Right atrium auricular region (tissue), 2 donors: Measurements from ENCODE around the gene ELAC2. TPM values are rescaled to one million over a fixed set of nuclear protein-coding genes. Genes with fewer than 3 reads are reported as not detected.

Experiments used
- DNase-seq: peaks from one replicate; pipeline ENCODE4 v3.0.0-alpha.2; 2019; ENCODE audit warnings: low spot score
- H3K27ac ChIP-seq, 2 donors: fragments of 200-600 bp; sonication (generic); 1 replicate in 1 of 2; 2 replicates in 1 of 2; pipeline ENCODE4 v1.5.1; 2016 to 2019
- H3K27me3 ChIP-seq, 2 donors: fragments of 200-600 bp; sonication (generic); one replicate each; pipeline versions ENCODE4 v1.5.1 to v1.6.0; 2017 to 2019
- H3K36me3 ChIP-seq: fragments of 200-600 bp; sonication (generic); one replicate; pipeline ENCODE4 v1.5.1; 2016
- H3K4me1 ChIP-seq, 2 donors: fragments of 200-600 bp; sonication (generic); one replicate each; pipeline versions ENCODE4 v1.5.1 to v1.6.0; 2017 to 2019
- H3K4me3 ChIP-seq, 2 donors: fragments of 200-600 bp; sonication (generic); 1 replicate in 1 of 2; 2 replicates in 1 of 2; pipeline ENCODE4 v1.5.1; 2017 to 2019; ENCODE audit warnings: mild to moderate bottlenecking in 1 of 2, moderate library complexity in 1 of 2
- H3K9me3 ChIP-seq, 2 donors: fragments of 200-600 bp; sonication (generic); one replicate each; pipeline ENCODE4 v1.5.1; 2019
- total RNA-seq, 2 donors: library from RNA; depleted of rRNA; stranded (reverse); fragments of >200 nt; gene quantifications; one replicate each; pipeline ENCODE4 v1.1.0, GENCODE V29; 2016
- TF ChIP-seq, protein P1 (sequence below), 2 donors: fragments of 200-600 bp; sonication (generic); IDR thresholded peaks; one replicate each; pipeline ENCODE4 v1.5.1; 2019; ENCODE audit warnings: antibody characterized with exemption in 2 of 2

Gene ELAC2
- total RNA-seq, 2 donors from 2014 or later = 40.1 to 55.2 TPM

DNA sequence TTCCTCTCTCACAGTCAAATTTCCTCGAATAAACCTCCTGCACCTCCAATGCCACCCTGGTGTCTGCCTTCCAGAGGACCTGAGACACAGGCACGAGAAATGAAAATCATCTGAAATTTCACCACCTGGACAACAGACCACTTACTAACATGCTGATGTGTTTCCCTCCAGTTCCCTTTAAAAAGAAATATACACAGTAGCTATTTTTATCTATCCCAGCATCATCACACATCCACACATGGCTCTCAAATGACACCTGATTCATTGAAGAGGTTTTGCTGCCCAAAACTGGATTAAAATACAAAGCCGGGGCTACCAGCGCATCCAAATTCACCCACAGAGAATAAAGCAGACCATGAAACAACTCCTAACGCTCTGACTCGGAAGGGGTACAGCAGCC lies 13.9 kb downstream of the ELAC2 start:
- Histone ChIP-seq H3K4me3 (no peak overlapping the region), H3K4me1 (peaks cover 0 to 4% of the 10 kb centered on the region in 2 donors), H3K27me3 (no peaks in the 10 kb centered on the region), H3K36me3 (peaks cover 92% of the 10 kb centered on the region), H3K9me3 (no peaks in the 10 kb centered on the region), H3K27ac (no peak overlapping the region)
- DNase-seq = no peak
- TF ChIP-seq, protein P1, sequence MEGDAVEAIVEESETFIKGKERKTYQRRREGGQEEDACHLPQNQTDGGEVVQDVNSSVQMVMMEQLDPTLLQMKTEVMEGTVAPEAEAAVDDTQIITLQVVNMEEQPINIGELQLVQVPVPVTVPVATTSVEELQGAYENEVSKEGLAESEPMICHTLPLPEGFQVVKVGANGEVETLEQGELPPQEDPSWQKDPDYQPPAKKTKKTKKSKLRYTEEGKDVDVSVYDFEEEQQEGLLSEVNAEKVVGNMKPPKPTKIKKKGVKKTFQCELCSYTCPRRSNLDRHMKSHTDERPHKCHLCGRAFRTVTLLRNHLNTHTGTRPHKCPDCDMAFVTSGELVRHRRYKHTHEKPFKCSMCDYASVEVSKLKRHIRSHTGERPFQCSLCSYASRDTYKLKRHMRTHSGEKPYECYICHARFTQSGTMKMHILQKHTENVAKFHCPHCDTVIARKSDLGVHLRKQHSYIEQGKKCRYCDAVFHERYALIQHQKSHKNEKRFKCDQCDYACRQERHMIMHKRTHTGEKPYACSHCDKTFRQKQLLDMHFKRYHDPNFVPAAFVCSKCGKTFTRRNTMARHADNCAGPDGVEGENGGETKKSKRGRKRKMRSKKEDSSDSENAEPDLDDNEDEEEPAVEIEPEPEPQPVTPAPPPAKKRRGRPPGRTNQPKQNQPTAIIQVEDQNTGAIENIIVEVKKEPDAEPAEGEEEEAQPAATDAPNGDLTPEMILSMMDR (IDR thresholded peaks at IDR 0.05) = no peak

DNA sequence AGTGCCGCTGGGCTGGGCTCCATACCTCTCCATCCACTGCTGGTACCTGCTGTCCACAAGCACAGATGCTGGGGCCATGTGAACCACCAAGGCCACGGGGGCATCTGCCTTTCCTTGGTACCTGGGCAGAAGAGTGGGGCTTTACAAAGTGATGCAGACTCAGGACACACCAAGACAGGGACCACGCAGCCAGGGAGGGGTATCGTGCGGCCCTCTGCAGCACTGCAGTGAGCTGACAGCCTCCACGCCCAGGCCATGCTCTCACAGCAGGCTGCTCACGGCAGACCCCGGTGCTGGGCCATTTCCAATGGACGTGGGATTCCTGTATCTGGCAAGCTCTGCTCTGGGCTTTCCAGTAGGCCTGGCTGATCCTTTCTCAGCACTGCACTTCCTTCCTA lies 14.4 kb downstream of the ELAC2 start:
- H3K4me3 ChIP-seq = no peak overlapping the region
- H3K27ac ChIP-seq = no peak overlapping the region
- peaks cover 0 to 4% of the 10 kb centered on the region in 2 donors for H3K4me1 ChIP-seq
- peaks cover 92% of the 10 kb centered on the region for H3K36me3 ChIP-seq
- H3K9me3 ChIP-seq = no peaks in the 10 kb centered on the region
- TF ChIP-seq, protein P1 (IDR thresholded peaks at IDR 0.05) = peak in 1 of 2 donors; percentile 19
- no peak for DNase-seq
- no peaks in the 10 kb centered on the region for H3K27me3 ChIP-seq

- DNase-seq = peak; percentile 91
- no peaks in the 10 kb centered on the region for H3K9me3 ChIP-seq
- H3K4me1 ChIP-seq = peaks cover 0 to 4% of the 10 kb centered on the region in 2 donors
- H3K4me3 ChIP-seq = no peak overlapping the region
- TF ChIP-seq, protein P1 (IDR thresholded peaks at IDR 0.05) = peak; percentile 74 to 86
- H3K27ac ChIP-seq = no peak overlapping the region
- H3K36me3 ChIP-seq = peaks cover 92% of the 10 kb centered on the region
- no peaks in the 10 kb centered on the region for H3K27me3 ChIP-seq
These were observed 14.9 kb downstream of the ELAC2 start for GRCh38 chr17:13002761-13003453.

DNA sequence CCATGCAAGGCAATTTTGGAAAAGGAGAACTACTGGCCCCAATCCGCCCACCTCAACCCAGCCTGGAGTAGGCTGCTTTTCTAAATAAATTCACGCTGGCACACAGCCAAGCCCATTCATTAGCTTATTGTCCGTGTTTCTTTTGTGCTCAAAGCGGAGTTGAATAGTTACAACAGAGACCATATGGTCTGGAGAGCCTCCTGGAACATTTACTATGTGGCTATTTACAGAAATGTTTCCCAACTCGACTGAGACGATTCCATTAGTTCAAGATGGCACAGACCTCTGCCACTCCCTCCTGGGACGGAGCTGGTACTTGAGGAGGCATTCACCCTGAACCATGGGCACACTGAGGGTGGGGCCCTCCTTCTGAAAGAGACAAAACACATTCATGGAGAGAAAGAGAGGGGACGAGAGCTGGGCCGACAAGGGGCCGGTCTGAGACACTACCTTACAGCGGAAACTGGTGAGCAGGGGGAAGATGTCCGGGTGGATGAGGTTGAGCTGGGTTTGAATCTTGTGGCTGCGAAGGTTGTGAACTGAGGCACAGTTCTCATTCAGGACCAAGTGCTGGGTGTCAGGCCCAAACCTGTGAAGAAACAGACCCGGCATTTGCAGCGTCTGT lies 15.7 kb downstream of the ELAC2 start:
- no peak overlapping the region for H3K4me3 ChIP-seq
- H3K27me3 ChIP-seq = no peaks in the 10 kb centered on the region
- no peaks in the 10 kb centered on the region for H3K9me3 ChIP-seq
- H3K4me1 ChIP-seq = peaks cover 0 to 4% of the 10 kb centered on the region in 2 donors
- DNase-seq = no peak
- H3K36me3 ChIP-seq = peaks cover 92% of the 10 kb centered on the region
- H3K27ac ChIP-seq = no peak overlapping the region
- TF ChIP-seq, protein P1 (IDR thresholded peaks at IDR 0.05) = no peak

GRCh38 chr17:13000561-13000960 lies 17.3 kb downstream of the ELAC2 start:
- H3K27ac ChIP-seq = no peak overlapping the region
- no peaks in the 10 kb centered on the region for H3K27me3 ChIP-seq
- H3K9me3 ChIP-seq = no peaks in the 10 kb centered on the region
- TF ChIP-seq, protein P1 (IDR thresholded peaks at IDR 0.05) = no peak
- peaks cover 97% of the 10 kb centered on the region for H3K36me3 ChIP-seq
- no peak for DNase-seq
- H3K4me3 ChIP-seq = no peak overlapping the region
- H3K4me1 ChIP-seq = peaks cover 0 to 4% of the 10 kb centered on the region in 2 donors
